ENCODE measurements around the gene CSN2.

DNA sequence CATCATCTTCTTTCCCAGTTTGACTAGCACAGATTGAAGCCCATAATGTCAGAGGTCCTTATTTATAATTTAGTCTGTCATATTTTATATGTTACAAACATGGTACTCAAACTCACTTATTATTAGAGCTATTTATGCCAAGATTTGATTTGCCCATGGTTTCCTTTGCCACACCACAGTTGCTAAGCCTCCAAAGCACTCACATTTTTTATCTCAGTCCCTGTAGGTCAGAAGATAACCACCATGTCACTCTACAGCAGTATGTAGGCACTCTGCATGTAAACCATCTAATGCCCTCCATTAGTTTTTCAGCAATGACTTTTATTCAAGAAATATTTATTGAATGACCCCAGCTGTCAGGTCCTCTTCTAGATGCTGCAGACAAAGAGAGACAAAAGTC is 37.0 kb upstream of the CSN2 start:
- TF ChIP-seq CTCF (IDR thresholded peaks at IDR 0.05), result no peak
- no peak for TF ChIP-seq POLR2A (IDR thresholded peaks at IDR 0.05)

Data from uterus (tissue), 2 donors.